Heart right ventricle (tissue), 16 donors: ENCODE data around the gene RSPRY1. TPM values are rescaled to one million over a fixed set of nuclear protein-coding genes. Genes with fewer than 3 reads are reported as not detected.

Experiments used
- ATAC-seq, 8 donors: fragments of 200-7000 bp; cut with Tn5 transposase; one replicate each; pipeline ENCODE4 v1.9.1; 2020; ENCODE audit warnings: mild to moderate bottlenecking in 8 of 8, moderate library complexity in 8 of 8, moderate number of reproducible peaks in 1 of 8
- DNase-seq, 2 donors: peaks; one replicate each; pipeline ENCODE4 v3.0.0-alpha.2; 2020
- H3K27ac ChIP-seq, 10 donors: fragments of 200-600 bp; sonication (generic) in 2 of 10; one replicate each; pipeline versions ENCODE4 v1.5.0 to v1.8.0; 2020 to 2022; ENCODE audit warnings: mild to moderate bottlenecking in 3 of 10
- H3K27me3 ChIP-seq, 7 donors: fragments of 200-600 bp; one replicate each; pipeline ENCODE4 v1.8.0; 2021 to 2022; ENCODE audit warnings: mild to moderate bottlenecking in 2 of 7
- H3K36me3 ChIP-seq, 9 donors: fragments of 200-600 bp; sonication (generic) in 1 of 9; one replicate each; pipeline versions ENCODE4 v1.5.0 to v1.8.0; 2020 to 2022; ENCODE audit warnings: mild to moderate bottlenecking in 2 of 9
- H3K4me1 ChIP-seq, 9 donors: fragments of 200-600 bp; sonication (generic) in 1 of 9; one replicate each; pipeline versions ENCODE4 v1.5.0 to v1.8.0; 2020 to 2022; ENCODE audit warnings: mild to moderate bottlenecking in 4 of 9
- H3K4me3 ChIP-seq, 10 donors: fragments of 200-600 bp; sonication (generic) in 2 of 10; one replicate each; pipeline versions ENCODE4 v1.5.0 to v1.8.0; 2020 to 2022; ENCODE audit warnings: mild to moderate bottlenecking in 7 of 10, moderate library complexity in 2 of 10
- H3K9me3 ChIP-seq, 11 donors: fragments of 200-600 bp in 10 of 11; sonication (generic) in 2 of 11; one replicate each; pipeline versions ENCODE4 v1.5.0 to v1.8.0; 2013 to 2022; ENCODE audit warnings: mild to moderate bottlenecking in 2 of 11, control low read depth in 1 of 11, moderate library complexity in 1 of 11
- WGBS, 2 donors: extraction: QIAGEN DNeasy Blood & Tissue Kit; methylation state at CpG; one replicate each; pipeline ENCODE4 v1.1.7; 2013; ENCODE audit warnings: inconsistent platforms in 1 of 2; 5-methylcytosine and 5-hydroxymethylcytosine counted together
- intact Hi-C, 10 donors: fragments of 100-400 bp; cut with DNase I; formaldehyde crosslinking; loops; one replicate each; pipeline versions ENCODE4 v1.11.1 to v1.14.2; 2022
- polyA plus RNA-seq, 2 donors: library from polyadenylated mRNA; stranded (reverse); fragments of 200-250 nt; gene quantifications; one replicate each; pipeline ENCODE4 v1.2.3, GENCODE V29; 2013
- total RNA-seq, 10 donors: library from RNA; stranded (reverse); fragmentation: NEBNext Ultra II Directional in 3 of 10; extraction: Animal tissue kit (Norgen Biotek cat#: 25700) in 3 of 10; gene quantifications; one replicate each; pipeline versions ENCODE4 v1.2.1 to v1.2.4, GENCODE V29; 2021 to 2023
- TF ChIP-seq, protein P1 (sequence below), 9 donors: fragments of 200-600 bp; sonication (generic) in 2 of 9; IDR thresholded peaks; one replicate each; pipeline versions ENCODE4 v1.5.0 to v1.8.0; 2021 to 2022; ENCODE audit warnings: antibody characterized with exemption in 9 of 9, mild to moderate bottlenecking in 5 of 9, moderate library complexity in 1 of 9
- donor health status: Arrhythmogenic right ventricular cardiomyopathy.
- donor health status: ischemic (EF 13 %, LVEDD 7.1; RV severe dilation, severe dysfunction).
- donor health status: healthy with polysubstance abuse.
- donor health status: DM: no; HTN: yes; CAD: no.
- donor health status: DM: no; HTN: no; CAD: no.
- donor health status: ischemic (EF 25% LVEDD 6.9; RV normal size, moderate dysfunction).
- donor health status: ischemic (EF 25% LVEDD 5.7; RV mildly dilated, moderate dysfunction).
- donor health status: healthy.
- donor health status: DM: yes; HTN: yes; CAD: no.
- donor health status: Ischemic cardiomyopathy.
- donor health status: ischemic (EF 35%, LVEDD 5.7; RV mildly dilated, moderate dysfunction).
- donor health status: nonischemic (EF 11% LVEDD 7.7; RV severe dilation, severe dysfunction).
- donor health status: DM: yes; HTN: yes; CAD: no.
- donor health status: PGD.
- donor health status: ischemic (EF 29% LVEDD 5.4; RV normal size, mild dysfunction).
- donor health status: nonischemic (EF 23%, LVEDD 6.1; RV moderate dilation, normal function).

RSPRY1 gene
- total and polyA plus RNA-seq, 12 donors = 6.9 to 21.4 (median 16.9) TPM

DNA sequence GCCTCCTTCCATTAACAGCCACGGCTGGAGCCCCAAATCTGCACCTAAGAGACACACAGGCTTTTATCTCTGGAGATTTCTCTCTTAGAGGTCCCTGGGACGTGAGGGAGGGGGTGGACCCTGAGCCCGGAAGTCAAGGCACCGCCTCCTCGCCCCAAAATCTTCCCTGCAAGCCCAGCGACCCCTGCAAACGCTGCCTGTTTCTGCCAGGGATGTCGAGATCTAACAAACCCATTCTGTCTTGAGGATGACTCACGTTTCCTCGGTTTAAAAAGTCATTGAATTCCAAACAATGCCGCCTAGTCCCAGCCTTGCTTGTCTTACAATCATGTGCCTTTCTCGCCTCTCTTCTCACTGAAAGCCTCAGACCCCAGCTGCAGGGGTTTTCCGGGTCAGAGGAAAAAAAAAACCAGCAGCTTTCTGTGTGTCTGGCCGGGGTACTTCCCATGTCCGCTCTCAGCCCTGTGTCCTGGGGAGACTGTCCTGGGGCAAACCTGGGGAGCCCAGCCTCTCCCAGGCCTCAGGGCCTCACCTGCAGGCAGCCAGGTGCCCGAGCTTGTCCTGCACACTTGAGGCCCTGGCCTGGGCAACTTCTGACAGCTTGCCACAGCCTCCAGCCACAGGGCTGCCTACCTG, 74.3 kb downstream of the RSPRY1 start:
- intact Hi-C loops = no loop called here
- TF ChIP-seq, protein P1, sequence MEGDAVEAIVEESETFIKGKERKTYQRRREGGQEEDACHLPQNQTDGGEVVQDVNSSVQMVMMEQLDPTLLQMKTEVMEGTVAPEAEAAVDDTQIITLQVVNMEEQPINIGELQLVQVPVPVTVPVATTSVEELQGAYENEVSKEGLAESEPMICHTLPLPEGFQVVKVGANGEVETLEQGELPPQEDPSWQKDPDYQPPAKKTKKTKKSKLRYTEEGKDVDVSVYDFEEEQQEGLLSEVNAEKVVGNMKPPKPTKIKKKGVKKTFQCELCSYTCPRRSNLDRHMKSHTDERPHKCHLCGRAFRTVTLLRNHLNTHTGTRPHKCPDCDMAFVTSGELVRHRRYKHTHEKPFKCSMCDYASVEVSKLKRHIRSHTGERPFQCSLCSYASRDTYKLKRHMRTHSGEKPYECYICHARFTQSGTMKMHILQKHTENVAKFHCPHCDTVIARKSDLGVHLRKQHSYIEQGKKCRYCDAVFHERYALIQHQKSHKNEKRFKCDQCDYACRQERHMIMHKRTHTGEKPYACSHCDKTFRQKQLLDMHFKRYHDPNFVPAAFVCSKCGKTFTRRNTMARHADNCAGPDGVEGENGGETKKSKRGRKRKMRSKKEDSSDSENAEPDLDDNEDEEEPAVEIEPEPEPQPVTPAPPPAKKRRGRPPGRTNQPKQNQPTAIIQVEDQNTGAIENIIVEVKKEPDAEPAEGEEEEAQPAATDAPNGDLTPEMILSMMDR (IDR thresholded peaks at IDR 0.05) = no peak
- no peak overlapping the region for H3K4me3 ChIP-seq
- H3K27ac ChIP-seq = peak overlapping the region; percentile 56 to 79 (median 68)
- peak in 7 of 8 donors; percentile 36 to 71 (median 50) for ATAC-seq
- DNase-seq = no peak
- no peaks in the 10 kb centered on the region for H3K9me3 ChIP-seq
- H3K36me3 ChIP-seq = peaks cover 0 to 15% (median 8%) of the 10 kb centered on the region in 9 donors
- H3K4me1 ChIP-seq = peaks cover 3 to 17% (median 11%) of the 10 kb centered on the region in 9 donors
- WGBS, 2 donors = 36 to 48% methylated on average over 16 of the region's 16 CpGs
- no peaks in the 10 kb centered on the region for H3K27me3 ChIP-seq

DNA sequence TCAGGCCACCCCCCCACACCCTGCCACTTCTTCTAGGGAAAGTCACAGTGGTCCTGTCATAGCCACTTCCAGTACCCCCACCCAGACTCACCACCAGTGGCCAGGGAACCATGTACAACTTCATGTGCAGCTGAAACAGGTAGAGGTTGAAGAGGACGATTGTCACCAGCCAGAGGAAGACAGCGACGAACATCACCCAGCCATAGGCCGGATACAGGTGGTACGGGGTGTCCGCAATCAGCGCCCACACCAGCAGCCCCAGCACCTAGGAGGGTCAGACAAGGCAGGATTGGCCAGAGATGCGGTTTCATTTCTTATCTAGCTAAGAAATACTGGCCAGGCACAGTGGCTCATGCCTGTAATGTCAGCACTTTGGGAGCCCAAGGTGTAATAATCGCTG, 75.7 kb downstream of the RSPRY1 start:
- no peak for DNase-seq
- no peaks in the 10 kb centered on the region for H3K27me3 ChIP-seq
- intact Hi-C loops = no loop called here
- no peak overlapping the region for H3K4me3 ChIP-seq
- no peaks in the 10 kb centered on the region for H3K9me3 ChIP-seq
- H3K4me1 ChIP-seq = peaks cover 7 to 31% (median 24%) of the 10 kb centered on the region in 9 donors
- TF ChIP-seq, protein P1 (IDR thresholded peaks at IDR 0.05) = no peak
- H3K27ac ChIP-seq = peak overlapping the region in 1 of 10 donors; percentile 79
- 95 to 97% methylated on average over 9 of the region's 9 CpGs for WGBS, 2 donors
- ATAC-seq = no peak
- H3K36me3 ChIP-seq = peaks cover 0 to 1% (median 0%) of the 10 kb centered on the region in 9 donors

- no peaks in the 10 kb centered on the region for H3K36me3 ChIP-seq
- no peak overlapping the region for H3K27ac ChIP-seq
- H3K27me3 ChIP-seq = no peaks in the 10 kb centered on the region
- DNase-seq (no peak), ATAC-seq (no peak)
- H3K4me3 ChIP-seq = no peak overlapping the region
- intact Hi-C loops = no loop called here
- TF ChIP-seq, protein P1 (IDR thresholded peaks at IDR 0.05) = no peak
- 83 to 86% methylated on average over 17 of the region's 17 CpGs for WGBS, 2 donors
- peaks cover 7 to 41% (median 28%) of the 10 kb centered on the region in 9 donors for H3K4me1 ChIP-seq
- no peaks in the 10 kb centered on the region for H3K9me3 ChIP-seq
Measured at GRCh38 chr16:57262841-57263540, 76.9 kb downstream of the RSPRY1 start.

DNA sequence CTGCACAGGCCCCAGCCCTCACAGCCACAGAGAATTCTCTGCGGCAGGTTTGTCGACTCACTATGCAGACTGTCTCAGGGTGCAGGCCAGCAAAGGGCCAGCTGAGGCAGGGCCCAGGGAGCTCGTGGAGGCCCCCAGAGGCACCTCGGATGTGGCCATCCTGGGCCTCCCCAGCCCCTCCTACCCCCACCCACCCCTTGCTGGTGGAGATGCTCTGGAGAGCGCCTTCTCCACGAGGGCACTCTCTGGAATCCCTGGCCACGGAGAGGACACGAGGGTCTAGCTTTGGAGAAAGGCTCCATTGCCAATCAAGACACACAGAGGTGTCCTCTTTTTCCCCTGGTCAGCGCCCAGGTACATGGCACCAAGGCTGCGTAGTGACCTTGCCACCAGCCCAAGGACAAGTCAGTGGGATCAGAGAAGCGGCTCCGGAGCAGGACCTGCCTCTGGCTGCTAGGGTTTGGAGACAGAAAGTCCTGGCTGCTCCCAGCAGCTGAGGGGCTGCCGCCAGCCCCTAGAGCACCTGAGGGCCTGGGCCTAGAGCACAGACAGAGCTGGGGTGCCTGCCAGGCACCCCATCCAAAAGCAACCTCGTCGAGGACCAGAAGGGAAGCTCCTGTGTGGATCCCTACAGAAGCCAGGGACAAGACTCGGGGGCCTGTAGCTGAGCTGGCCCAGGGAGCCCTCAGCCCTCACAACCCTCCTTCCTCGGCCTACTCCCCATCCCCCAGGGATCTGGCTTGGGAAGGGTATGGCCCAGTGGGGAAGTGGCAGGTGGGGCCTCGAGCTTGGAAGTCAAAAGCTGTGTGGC, 77.6 kb downstream of the RSPRY1 start:
- DNase-seq (no peak), ATAC-seq (no peak)
- Histone ChIP-seq H3K4me1 (peaks cover 7 to 49% (median 31%) of the 10 kb centered on the region in 9 donors), H3K27me3 (no peaks in the 10 kb centered on the region), H3K36me3 (no peaks in the 10 kb centered on the region), H3K4me3 (no peak overlapping the region), H3K27ac (no peak overlapping the region), H3K9me3 (no peaks in the 10 kb centered on the region)
- intact Hi-C loops = no loop called here
- WGBS, 2 donors = 89 to 90% methylated on average over 18 of the region's 18 CpGs
- TF ChIP-seq, protein P1 (IDR thresholded peaks at IDR 0.05) = no peak
